Activated naive CD8-positive, alpha-beta T cell treated with anti-CD3 and anti-CD28 coated beads, Interleukin-2, amount 50 U/mL, for 24 hours (primary cell): Measurements from ENCODE around the gene CTRB1.
"Not testable (repeated sequence)": the region's sequence is repeated elsewhere in the genome, so short reads cannot be mapped to it uniquely, and the experiment has no call there.

ENCODE experiments used
- ATAC-seq: fragments of 150-1000 bp; cut with Tn5 transposase; one replicate; pipeline ENCODE4 v1.10.0; 2021
- DNase-seq: peaks from one replicate; pipeline ENCODE4 v3.0.0; 2021
- H3K27ac Mint-ChIP-seq: one replicate; pipeline ENCODE4 v1.8.0; 2021; ENCODE audit warnings: mild to moderate bottlenecking, mixed read lengths
- H3K27me3 Mint-ChIP-seq: one replicate; pipeline ENCODE4 v1.8.0; 2021; ENCODE audit warnings: mixed read lengths
- H3K36me3 Mint-ChIP-seq: one replicate; pipeline ENCODE4 v1.8.0; 2021; ENCODE audit warnings: low read depth, mixed read lengths
- H3K4me1 Mint-ChIP-seq: one replicate; pipeline ENCODE4 v1.8.0; 2021; ENCODE audit warnings: mixed read lengths
- H3K4me3 Mint-ChIP-seq: one replicate; pipeline ENCODE4 v1.8.0; 2021; ENCODE audit warnings: mild to moderate bottlenecking, moderate library complexity, mixed read lengths
- H3K9me3 Mint-ChIP-seq: one replicate; pipeline ENCODE4 v1.8.0; 2021; ENCODE audit warnings: mixed read lengths

The CTRB1 gene

DNA sequence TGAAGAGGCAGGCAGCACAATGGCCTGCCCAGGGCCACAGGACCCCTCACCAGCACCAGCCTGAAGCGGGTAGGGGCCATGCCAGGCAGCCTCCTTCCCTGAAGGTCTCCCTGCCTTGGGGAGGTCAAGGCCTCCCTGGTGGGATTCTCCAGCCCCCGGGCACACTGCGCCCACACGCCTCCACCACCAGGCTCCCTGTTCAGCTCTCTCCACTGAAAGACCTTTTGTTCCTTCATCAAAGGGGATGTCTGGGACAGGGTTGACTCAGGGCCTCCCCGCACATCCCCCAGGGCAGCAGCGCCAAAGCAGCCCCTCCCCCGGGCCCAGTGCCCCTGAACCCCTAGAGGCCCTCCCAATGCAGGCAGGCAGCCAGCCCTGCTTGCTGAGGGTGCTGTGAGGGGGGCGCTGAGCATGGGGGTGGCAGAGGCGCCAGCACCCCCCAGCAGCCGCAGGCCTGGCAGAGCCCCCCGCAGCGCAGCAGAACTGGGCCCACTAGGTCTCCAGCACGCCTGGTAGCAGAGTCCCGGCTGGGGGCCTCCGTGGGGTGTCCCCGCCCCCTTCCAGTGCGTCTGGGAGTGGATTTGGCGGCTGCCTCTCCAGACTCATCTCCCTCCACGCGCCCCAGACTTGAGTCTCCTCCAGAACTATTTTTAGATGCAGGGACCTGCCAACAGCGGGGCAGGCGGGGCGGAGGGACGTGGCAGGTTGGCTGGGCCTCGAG, 19.5 kb downstream of the CTRB1 start:
- H3K27ac Mint-ChIP-seq = no peak overlapping the region
- ATAC-seq (no peak), DNase-seq (no peak)
- peaks cover 4% of the 10 kb centered on the region for H3K27me3 Mint-ChIP-seq
- peaks cover 9% of the 10 kb centered on the region for H3K4me1 Mint-ChIP-seq
- no peak overlapping the region for H3K4me3 Mint-ChIP-seq
- no peaks in the 10 kb centered on the region for H3K36me3 Mint-ChIP-seq
- no peaks in the 10 kb centered on the region for H3K9me3 Mint-ChIP-seq

DNA sequence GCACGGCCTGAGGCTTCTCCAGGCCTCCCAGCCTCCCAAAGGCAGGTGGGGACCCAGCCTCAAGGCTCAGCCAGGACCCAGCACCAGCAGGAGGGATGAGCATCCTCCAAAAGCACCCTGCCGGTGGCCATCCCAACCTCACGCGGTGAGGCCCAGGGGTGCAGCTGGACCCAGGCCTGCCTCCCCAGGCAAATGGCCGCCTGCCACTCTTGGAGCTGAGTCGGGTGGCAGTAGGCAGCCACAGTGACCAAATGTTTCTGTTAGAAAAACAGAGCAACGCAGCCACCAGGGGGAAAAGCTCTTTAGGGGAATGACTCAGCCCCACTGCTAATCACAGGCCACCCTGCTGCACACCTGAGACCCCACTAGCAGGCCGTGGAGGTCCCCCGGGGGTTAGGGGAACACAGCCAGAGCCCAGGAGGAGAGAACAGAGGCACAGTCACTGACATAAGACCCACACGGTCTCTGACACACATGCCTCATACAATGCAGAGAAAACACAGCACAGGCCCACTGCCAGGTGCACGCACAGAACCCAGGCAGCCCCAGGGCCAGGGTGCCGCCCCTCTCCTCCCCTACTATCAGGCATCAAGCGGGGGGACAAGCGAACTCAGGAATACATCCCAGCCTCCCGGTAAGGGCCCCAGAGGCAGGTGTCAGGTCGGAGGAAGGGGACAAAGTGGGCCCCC, 20.2 kb downstream of the CTRB1 start:
- no peaks in the 10 kb centered on the region for H3K9me3 Mint-ChIP-seq
- no peak for DNase-seq
- ATAC-seq = no peak
- H3K4me1 Mint-ChIP-seq = peaks cover 6% of the 10 kb centered on the region
- no peak overlapping the region for H3K27ac Mint-ChIP-seq
- H3K4me3 Mint-ChIP-seq = no peak overlapping the region
- peaks cover 2% of the 10 kb centered on the region for H3K27me3 Mint-ChIP-seq
- H3K36me3 Mint-ChIP-seq = no peaks in the 10 kb centered on the region

DNA sequence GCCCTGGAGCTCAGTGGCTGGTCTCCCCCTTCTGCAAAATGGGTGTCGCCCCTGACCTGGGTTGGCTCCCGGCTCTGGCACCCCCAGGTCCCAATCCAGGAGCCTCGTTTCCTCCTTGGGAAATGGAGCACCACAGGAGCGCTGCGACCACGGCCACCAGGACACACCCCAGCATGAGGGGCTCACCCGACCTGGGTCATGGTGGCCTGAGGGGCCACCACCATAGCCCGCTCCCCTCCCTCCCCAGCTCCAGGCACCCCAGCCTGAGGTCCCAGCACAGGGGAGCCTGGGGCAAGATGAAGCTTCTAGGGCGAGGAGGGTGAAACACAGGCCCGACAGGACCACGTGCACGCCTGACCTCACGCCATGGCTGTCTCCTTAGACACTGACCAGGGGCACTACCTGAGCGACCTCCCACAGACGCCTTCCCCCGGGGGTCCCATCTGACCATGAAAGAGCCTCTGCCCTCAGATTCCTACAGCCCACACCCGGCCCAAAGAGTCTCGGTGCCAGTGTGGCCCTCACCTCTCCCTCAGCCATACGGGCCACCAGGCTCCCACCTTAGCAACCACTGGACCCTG, 20.8 kb downstream of the CTRB1 start:
- DNase-seq (no peak), ATAC-seq (no peak)
- Mint-ChIP-seq H3K4me1 (peaks cover 4% of the 10 kb centered on the region), H3K36me3 (no peaks in the 10 kb centered on the region), H3K27me3 (peaks cover 1% of the 10 kb centered on the region), H3K4me3 (no peak overlapping the region), H3K9me3 (no peaks in the 10 kb centered on the region), H3K27ac (no peak overlapping the region)

DNA sequence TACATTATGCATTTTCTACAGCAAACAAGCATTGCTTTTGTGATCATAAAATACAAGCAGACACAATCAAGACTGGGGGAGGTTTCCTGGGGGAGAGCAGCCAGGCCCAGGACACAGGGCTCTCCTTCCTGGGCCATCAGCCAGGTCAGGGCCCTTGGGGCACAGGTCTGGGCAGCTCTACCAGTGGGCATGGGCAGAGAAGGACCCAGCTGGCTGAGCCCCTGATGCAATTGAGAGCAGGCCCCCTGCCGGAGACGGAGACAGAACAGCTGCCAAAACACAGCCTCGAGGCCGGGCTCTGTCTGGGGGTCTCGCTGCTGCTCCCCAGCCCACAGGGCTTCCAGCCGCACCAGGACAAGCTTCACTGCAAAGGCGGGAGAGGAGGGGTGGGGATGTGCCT, 21.8 kb downstream of the CTRB1 start:
- not testable (repeated sequence) for DNase-seq, H3K27me3 Mint-ChIP-seq, ATAC-seq, H3K27ac Mint-ChIP-seq, H3K36me3 Mint-ChIP-seq, H3K4me1 Mint-ChIP-seq, H3K4me3 Mint-ChIP-seq, H3K9me3 Mint-ChIP-seq

DNA sequence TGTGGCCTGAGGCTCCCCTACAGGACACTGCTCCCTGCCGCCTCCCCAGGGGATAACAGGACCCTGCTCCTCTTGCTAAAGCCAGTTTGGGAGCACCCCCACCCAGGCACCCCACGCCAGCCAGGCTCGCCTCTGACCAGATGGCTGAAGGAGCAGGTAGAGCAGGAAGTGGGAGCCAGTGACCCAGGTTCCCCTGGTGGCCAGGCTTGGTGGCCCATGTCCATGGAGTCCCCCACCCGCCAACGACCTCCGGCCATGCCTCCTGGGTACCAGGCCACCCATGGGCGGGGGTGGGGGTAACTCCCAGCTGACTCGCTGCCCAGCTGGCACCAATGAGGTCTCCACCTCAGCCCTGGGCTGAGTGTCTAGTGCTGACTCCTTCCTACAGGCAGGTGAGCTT, 22.6 kb downstream of the CTRB1 start:
- ATAC-seq = no peak
- Mint-ChIP-seq H3K36me3 (no peaks in the 10 kb centered on the region), H3K4me1 (peaks cover 3% of the 10 kb centered on the region), H3K27ac (no peak overlapping the region), H3K27me3 (peaks cover 4% of the 10 kb centered on the region), H3K4me3 (no peak overlapping the region), H3K9me3 (no peaks in the 10 kb centered on the region)
- DNase-seq = no peak

DNA sequence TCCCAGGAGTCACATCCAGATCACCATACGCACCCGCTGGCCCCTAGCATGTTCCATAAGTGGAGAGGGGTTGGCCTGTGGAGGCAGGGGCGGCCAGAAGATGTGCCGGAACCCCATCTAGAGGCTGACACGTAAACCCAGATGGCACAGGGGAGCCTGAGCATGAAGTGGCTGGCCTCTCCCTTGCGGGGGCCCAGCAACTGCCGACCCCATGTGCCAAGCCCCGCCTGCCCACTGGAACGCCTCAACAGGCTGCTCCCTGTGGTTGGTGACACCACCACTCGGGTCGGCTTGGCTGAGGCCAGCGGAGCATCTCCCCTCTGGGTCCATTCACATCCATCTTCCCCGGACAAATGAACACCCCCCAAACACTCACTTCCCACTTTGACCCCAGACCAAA, 23.2 kb downstream of the CTRB1 start:
- H3K4me3 Mint-ChIP-seq = no peak overlapping the region

DNA sequence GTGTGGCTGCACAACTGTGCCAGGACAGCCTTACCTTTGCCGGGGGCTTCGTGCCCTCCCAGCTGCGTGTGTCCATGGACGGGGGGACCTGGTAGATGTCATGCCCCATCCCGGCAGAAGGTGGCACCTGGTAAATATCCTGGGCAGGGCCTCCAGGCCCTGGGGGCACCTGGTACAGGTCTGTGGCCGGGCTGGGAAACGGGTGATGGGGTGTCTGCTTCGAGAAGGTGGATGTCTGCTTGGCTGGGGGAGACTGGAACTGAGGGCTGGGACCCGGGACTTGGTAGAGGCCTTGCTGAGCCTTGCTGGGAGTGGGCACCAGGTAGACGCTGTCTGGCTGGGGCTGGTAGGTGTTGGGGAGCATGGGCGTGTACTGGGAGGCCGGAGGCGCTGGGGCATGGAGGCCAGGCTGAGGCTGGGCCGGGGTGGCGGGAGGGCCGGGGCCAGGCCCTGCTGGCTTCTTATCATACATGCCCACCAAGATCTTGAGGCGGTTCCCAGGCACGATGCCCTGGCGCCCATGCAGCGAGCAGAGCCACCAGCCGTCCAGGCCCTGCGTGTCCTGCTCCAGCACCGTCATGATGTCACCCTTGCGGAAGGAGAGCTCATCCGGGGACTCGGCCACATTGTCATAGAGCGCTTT, 23.8 kb downstream of the CTRB1 start:
- not testable (repeated sequence) for H3K36me3 Mint-ChIP-seq, ATAC-seq, DNase-seq, H3K4me3 Mint-ChIP-seq, H3K4me1 Mint-ChIP-seq, H3K9me3 Mint-ChIP-seq, H3K27ac Mint-ChIP-seq
- peaks cover 10% of the 10 kb centered on the region for H3K27me3 Mint-ChIP-seq

More for the DNA sequence above, 23.2 kb downstream of the CTRB1 start:
- ATAC-seq (no peak), DNase-seq (no peak)
- H3K27me3 Mint-ChIP-seq = peaks cover 9% of the 10 kb centered on the region
- no peaks in the 10 kb centered on the region for H3K36me3 Mint-ChIP-seq
- H3K4me1 Mint-ChIP-seq = peaks cover 3% of the 10 kb centered on the region
- H3K27ac Mint-ChIP-seq = no peak overlapping the region
- no peaks in the 10 kb centered on the region for H3K9me3 Mint-ChIP-seq

DNA sequence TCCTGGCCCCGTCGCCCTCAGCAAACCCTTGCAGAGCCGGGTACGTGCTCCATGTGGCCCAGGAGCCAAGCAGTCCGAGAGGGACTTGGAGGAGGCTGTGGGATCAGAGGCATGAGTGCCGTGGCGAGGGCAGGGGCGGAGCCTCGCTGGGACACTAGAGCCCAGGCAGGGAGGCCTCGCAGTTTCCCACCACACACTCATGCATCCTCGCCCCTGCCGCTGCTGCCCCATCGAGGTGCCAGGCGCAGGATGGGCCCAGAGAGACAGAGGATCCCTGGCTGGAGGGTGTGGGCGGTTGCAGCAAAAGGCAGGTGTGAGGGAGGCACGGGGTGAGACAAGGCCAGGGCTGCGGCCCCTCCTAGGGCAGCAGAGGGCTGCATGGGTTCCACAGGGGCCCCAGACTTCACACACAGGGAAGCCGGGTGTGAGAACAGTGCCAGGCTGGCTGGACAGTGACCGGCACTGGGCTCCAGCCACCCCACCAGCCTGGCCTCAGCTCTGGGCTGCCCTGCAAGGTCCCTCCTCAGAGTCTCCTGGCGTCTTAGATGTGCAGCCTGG, 25.0 kb downstream of the CTRB1 start:
- H3K4me1 Mint-ChIP-seq = peaks cover 3% of the 10 kb centered on the region

DNA sequence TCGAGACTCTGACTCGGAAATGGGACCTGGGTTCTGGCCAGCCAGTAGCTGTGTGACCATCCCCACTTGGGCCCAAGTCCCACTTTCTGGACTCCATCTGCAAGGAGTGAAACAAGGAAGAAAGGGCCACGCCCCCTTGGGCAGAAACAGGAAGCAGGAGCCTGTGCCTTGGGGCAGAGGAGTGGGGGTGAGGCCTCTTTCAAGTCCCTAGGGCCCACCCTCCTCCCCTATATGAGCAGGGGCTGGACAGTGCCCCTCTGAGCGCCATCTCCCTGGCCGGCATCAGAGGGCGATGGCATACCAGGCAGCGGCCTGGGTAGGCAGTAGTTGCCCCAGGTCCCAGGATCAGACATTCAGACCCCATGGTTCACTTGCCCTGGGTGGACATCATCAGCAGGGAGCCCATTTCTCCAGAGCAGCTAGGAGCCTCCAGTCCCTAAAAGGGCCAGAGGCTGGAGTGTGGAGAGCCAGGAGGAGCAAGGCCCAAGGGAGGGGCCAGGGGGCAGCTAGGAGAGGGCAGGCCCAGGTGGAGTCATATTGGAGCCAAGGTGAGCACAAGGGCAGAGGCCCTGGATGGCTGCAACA, 25.5 kb downstream of the CTRB1 start:
- no peak for ATAC-seq
- Mint-ChIP-seq H3K27me3 (peaks cover 19% of the 10 kb centered on the region), H3K27ac (no peak overlapping the region), H3K4me1 (peaks cover 3% of the 10 kb centered on the region), H3K9me3 (no peaks in the 10 kb centered on the region), H3K36me3 (no peaks in the 10 kb centered on the region), H3K4me3 (no peak overlapping the region)
- DNase-seq = no peak

More for the DNA sequence above, 25.0 kb downstream of the CTRB1 start:
- H3K27me3 Mint-ChIP-seq = peaks cover 19% of the 10 kb centered on the region
- H3K9me3 Mint-ChIP-seq = no peaks in the 10 kb centered on the region
- DNase-seq (no peak), ATAC-seq (no peak)
- H3K4me3 Mint-ChIP-seq = no peak overlapping the region
- H3K36me3 Mint-ChIP-seq = no peaks in the 10 kb centered on the region
- H3K27ac Mint-ChIP-seq = no peak overlapping the region

DNA sequence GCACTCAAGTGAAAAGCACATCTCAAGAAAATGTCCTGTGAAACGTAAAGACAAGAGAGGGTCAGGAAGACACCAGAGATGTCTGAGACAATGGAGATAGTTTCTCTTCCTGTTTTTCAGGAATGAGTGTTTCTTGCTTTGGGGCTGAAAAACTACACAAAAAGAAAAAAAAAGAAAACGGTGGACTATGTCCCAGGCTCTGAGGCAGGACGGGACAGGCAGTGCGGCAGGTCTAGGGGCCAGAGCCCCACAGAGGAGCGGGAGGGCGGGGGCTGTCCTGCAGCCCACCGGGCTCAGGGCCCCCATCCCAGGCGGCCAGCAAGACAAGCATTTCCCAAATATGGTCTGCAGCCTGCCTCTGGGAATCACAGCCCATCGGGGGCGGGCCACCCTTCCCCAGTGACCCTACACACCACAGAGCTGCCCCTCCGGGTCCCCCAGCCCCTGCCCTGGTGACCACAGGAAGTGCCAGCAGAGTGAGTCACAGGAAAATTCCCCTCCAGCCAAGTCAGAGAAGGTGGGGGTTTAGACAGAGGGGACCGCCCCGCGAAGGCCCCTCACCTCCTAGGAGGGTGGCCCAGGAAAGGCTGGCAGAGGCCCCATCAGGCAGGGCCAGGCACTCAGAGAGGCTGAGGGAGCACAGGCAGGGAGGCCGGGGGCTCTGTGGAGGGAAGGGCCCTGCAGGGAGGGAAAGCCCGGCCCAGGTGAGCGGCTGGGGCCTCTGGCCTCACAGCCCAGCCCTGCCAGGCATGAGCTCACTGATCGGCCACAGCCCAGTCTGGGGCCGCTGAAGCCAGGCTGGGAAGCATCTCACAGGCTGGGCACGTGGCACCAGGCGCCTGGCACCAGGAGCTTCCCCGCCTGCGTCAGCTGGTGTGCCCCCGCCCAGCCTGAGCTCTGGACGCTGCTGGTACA, 26.3 kb downstream of the CTRB1 start:
- DNase-seq (no peak), ATAC-seq (no peak)
- Mint-ChIP-seq H3K27ac (no peak overlapping the region), H3K9me3 (no peaks in the 10 kb centered on the region), H3K36me3 (no peaks in the 10 kb centered on the region), H3K4me3 (no peak overlapping the region), H3K4me1 (peaks cover 3% of the 10 kb centered on the region), H3K27me3 (peaks cover 25% of the 10 kb centered on the region)

DNA sequence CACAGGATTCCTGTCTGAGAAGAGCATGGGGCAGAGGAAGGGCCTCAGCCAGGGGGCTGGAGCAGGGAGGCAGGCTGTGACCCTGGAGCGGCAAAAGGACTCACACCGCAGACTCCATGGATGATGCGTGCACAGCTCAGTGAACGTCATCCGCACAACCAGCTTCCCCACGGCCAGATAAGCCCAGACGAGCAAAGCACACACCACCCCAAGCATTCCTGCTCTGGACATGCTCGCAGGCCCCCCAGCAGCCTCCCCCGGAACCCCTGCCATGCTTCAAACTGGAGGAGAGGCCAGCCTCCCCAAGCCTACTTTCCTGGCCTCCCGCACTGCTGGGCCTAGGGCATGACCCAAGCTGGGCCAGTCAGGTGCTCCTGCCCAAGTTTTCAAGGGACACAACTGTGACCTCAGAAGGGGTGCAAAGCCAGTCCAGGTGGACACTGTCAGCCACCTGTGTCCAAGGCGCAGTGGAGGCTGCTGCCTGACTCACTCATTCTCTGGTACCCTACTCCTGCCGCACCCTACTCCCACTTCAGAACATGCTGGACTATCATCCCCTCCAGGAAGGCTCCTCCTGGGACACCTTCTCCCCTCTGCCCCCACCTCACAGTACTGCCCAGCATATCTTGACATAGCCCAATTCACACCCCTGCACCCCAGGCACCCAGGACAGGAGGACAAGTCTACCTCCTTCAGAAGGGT, 27.9 kb downstream of the CTRB1 start:
- peaks cover 7% of the 10 kb centered on the region for H3K4me1 Mint-ChIP-seq
- no peak for ATAC-seq
- no peak overlapping the region for H3K27ac Mint-ChIP-seq
- H3K36me3 Mint-ChIP-seq = no peaks in the 10 kb centered on the region
- no peak for DNase-seq
- H3K9me3 Mint-ChIP-seq = no peaks in the 10 kb centered on the region
- peaks cover 30% of the 10 kb centered on the region for H3K27me3 Mint-ChIP-seq
- no peak overlapping the region for H3K4me3 Mint-ChIP-seq

DNA sequence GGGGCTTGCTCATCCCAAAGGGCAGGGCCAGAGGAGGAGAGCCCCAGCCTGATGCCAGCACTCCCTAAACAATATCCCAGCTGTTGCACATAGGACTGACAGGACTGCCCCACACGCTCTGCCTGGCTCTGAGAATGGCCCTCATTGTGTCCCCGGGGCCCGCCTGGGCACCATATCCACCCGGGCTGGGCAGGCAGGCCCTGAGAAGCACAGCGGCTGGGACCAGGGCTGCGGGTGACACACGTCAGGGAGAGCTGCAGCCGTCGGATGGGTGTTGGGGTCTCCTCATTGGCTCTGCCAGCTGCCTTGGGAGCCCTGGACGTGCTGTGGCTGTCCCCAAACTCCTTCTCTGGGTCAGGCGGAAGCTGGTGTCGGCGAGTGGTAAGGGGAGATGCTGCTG, 28.5 kb downstream of the CTRB1 start:
- no peaks in the 10 kb centered on the region for H3K36me3 Mint-ChIP-seq
- DNase-seq (no peak), ATAC-seq (no peak)
- no peak overlapping the region for H3K27ac Mint-ChIP-seq
- peaks cover 9% of the 10 kb centered on the region for H3K4me1 Mint-ChIP-seq
- H3K27me3 Mint-ChIP-seq = peaks cover 36% of the 10 kb centered on the region
- no peak overlapping the region for H3K4me3 Mint-ChIP-seq
- H3K9me3 Mint-ChIP-seq = no peaks in the 10 kb centered on the region

DNA sequence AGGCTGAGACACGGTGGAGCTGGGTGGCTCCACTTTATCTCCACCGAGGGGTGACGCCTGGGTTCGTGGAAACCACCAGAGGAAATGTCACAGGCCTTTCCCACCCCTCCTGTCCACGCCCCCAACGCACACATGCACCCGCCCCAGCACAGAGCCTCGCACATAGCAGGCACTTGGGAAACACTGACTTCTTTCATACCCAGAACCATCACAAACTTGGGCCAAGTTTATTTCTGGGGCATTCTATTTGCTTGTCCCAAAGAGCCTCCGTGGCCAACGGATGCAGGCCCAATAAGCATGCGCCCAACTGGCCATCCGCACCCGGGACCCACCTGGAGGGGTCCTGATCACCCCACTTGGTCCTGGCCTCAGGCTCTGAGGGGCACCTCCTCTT, 29.4 kb downstream of the CTRB1 start:
- Mint-ChIP-seq H3K9me3 (no peaks in the 10 kb centered on the region), H3K27ac (no peak overlapping the region), H3K36me3 (no peaks in the 10 kb centered on the region), H3K4me3 (no peak overlapping the region), H3K27me3 (peaks cover 43% of the 10 kb centered on the region), H3K4me1 (peaks cover 9% of the 10 kb centered on the region)
- ATAC-seq (no peak), DNase-seq (no peak)
